HG03060 (cell line): Measurements from ENCODE around the gene MYRIP.
"Not testable (repeated sequence)": the region's sequence is repeated elsewhere in the genome, so short reads cannot be mapped to it uniquely, and the experiment has no call there.

Source experiments
- ATAC-seq: cut with Tn5 transposase; IDR thresholded peaks from one replicate; pipeline ENCODE4 v1.9.1; 2021; ENCODE audit warnings: low read depth, moderate number of reproducible peaks; ENCODE audit not compliant: unreplicated experiment

Gene MYRIP

GRCh38 chr3:40109641-40110490 is 300.5 kb downstream of the MYRIP start:
- ATAC-seq, result no peak

GRCh38 chr3:40116478-40117177 is 307.2 kb downstream of the MYRIP start:
- ATAC-seq, result no peak

DNA sequence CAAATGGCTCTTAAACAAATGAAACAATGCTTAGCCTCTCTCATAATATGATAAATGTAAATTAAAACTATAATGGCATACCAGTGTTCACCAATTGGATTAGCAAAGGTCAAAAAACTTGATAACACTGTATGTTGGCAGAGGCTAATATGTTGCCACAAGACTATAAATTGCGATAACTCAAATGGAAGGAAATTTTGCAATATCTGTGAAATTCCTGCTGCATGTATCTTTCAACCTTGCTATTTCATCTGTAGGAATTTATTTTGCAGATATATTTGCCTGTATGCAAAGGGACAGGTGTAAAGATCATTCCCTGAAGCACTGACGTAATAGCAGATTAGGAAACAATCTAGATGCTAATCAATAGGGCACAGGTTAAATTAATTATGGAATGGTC is 308.7 kb downstream of the MYRIP start:
- ATAC-seq, result no peak

DNA sequence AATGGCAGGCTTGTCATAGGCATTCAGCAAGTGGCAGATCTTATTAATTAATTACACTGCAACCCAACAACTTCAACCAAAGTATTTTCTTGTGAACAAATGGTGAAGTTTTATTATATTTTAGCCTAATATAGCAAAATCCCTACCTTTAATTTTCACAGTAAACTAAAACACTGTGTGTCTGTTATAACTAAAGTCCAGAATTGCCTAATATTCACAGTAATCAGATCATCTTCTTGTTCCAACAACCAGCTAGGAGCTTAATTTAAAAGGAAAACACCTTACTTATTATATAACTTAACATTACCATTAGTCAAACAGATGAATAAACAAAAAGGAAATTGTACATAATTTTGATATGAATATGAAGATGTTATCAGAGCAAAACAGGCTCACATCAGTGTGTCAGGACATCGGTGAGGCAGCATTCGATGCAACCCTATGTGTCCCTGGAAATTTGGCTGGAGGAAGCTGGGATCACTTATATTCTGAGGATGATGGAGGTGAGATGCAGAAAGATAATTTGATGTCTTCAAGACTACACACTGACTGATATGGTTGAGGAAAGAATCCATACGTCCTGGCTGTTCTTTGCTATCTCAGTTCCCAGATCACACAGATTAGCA is 310.8 kb downstream of the MYRIP start:
- no peak for ATAC-seq

DNA sequence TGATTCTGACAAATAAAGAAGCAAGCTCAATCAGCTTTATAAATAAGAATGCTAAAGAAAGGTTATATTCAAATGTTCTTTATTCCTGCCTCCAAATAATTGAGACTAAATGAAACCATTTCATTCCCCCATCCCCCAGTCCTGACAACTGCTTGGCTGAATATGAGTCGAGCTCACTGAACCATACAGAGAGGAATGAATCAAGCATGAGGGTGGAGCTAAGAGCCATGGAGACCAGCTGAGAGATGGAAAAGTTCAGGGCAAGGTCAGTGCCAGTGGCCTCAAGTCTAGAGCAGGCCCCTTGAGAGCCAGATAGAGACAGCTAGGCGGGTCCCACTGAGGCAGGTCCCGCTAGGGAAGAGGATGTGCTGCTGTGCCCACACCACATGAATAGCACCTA is 311.4 kb downstream of the MYRIP start:
- ATAC-seq, result no peak

DNA sequence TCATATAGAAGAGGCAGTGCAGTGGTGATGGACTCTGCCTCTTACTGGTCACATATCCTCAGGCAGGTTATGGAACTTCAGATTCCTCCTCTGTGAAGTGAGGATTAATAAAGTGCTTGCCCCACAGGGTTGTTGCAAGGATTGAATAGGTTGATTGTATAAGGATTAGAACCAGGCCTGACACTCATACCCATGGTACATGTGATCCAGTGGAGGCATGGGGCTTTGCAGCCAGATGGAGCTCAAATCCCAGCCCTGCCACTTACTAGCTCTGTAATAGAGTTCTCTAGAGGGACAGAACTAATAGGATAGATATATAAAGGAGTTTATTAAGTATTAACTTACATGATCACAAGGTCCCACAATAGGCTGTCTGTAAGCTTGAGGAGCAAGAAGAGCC is 315.5 kb downstream of the MYRIP start:
- no peak for ATAC-seq

DNA sequence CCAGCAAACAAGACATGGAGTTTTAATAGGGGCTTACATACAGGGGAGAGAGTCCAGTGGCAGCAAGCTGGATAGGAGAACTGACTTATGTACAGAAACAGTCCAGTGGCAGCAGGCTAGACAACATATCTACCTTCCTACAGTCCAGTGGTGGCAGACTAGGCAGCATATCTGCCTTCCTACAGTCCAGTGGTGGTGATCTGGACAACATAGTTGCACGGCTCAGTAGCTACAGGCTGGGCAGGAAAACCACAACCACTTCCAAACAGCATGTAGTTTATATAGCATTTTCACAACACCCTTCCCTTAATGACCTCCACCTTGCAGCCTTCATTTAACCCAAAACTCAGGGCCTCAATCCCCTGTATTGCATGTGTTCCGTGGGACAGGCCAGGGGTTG is 318.8 kb downstream of the MYRIP start:
- ATAC-seq, result no peak

- ATAC-seq, result no peak
These were observed 320.1 kb downstream of the MYRIP start for GRCh38 chr3:40129510-40129909.

- ATAC-seq, result no peak
These were observed 320.6 kb downstream of the MYRIP start for GRCh38 chr3:40129981-40130380.

DNA sequence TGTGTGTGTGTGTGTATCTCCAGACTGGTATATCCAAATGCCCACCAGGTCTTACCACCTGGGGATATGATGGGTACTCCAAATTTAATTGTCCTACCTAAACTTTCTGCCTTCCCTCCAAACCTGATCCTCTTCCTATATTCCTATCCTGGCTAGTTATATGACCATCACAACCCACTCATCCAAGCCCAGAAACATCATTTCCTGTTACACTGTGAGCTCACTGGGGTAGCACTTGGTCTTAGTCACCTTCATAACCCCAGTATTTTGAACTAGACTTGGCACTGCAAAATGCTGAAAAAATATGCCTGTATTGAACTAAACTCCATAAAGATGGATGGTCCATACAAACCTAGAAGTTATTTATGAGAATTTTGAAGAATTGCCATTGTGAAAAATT is 321.3 kb downstream of the MYRIP start:
- no peak for ATAC-seq

DNA sequence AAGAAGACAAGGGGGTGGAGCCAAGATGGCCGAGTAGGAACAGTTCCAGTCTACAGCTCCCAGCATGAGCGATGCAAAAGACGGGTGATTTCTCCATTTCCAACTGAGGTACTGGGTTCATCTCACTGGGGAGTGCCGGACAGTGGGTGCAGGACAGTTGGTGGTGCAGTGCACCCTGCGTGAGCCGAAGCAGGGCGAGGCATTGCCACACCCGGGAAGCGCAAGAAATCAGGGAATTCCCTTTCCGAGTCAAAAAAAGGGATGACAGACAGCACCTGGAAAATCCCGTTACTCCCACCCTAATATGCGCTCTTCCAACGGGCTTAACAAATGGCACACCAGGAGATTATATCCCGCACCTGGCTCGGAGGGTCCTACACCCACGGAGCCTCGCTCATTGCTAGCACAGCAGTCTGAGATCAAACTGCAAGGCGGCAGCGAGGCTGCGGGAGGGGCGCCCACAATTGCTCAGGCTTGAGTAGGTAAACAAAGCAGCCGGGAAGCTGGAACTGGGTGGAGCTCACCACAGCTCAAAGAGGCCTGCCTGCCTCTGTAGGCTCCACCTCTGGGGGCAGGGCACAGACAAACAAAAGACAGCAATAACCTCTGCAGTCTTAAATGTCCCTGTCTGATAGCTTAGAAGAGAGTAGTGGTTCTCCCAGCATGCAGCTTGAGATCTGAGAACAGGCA is 324.6 kb downstream of the MYRIP start:
- not testable (repeated sequence) for ATAC-seq

DNA sequence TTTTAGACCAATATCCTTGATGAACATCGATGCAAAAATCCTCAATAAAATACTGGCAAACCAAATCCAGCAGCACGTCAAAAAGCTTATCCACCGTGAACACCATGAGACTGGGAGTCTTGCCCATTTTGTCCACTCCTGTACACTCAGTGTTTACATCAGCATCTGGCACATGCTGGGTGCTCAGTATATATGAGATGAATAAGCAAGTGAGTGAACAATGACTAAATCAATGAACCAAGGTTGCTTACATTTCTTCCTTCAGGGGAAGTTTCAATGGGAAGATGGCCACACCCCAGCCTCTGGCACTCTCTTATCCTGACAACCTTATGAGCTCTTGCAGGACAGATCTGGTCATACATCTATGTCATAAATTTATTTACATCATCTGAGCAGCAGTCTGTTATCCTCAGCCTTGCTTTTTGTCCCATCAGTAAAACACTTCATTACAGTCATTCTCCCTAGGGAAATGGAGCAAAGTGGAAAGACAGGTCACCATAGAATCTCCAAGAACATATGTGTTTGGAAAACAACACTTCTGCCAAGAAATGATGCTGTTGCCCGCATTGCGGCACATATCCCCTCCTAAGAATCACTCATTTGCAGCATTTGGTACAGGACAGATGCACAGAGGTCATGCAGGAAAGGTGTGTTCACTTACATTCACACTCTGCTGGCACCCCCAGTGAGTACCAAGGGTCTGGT is 328.3 kb downstream of the MYRIP start:
- no peak for ATAC-seq

- no peak for ATAC-seq
These were observed 334.1 kb downstream of the MYRIP start for GRCh38 chr3:40143283-40144090.

GRCh38 chr3:40148827-40149226 is 339.4 kb downstream of the MYRIP start:
- ATAC-seq, result no peak

DNA sequence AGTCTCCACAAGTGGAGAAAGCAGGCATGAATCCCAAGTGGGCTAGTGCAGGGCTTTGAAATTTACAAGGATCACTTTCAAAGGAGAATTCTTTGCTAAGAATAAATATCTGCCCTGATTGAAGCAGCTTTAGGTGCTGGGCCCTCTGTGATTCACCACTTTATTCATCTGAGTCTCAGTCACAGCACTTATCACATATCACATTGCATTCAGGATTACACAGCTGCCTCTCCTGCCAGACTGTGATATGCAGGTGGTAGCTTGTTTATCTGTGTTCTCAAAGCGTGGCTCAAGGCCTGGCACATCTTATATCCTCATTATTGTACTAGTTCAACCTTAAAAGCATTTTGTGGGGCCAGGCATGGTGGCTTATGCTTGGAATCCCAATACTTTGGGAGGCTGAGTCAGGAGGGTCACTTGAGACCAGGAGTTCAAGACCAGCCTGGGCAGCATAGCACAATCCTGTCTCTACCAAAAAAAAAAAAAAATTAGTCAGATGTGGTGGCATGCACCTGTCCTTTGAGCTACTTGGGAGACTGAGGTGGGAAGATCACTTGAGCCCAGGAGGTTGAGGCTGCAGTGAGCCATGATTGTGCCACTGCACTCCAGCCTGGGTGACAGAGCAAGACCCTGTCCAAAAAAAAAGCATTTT is 343.2 kb downstream of the MYRIP start:
- no peak for ATAC-seq

DNA sequence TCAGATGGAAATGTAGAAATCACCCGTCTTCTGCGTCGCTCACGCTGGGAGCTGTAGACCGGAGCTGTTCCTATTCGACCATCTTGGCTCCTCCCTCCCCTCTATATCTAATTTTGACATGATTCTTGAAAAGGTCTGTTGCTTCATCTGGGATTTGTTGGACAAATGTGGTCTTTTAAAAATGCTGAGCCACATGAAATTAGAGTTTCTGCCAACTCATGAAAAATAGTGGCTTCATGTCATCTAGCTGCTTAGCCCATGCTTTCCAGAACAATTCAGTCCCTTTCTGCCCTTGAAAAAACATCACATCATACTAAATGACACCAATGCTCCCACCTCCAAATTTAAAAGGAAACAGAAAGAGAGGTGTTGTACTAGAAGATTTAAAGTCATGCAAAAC is 351.5 kb downstream of the MYRIP start:
- ATAC-seq, result no peak

- no peak for ATAC-seq
These were observed 353.2 kb downstream of the MYRIP start for GRCh38 chr3:40162616-40163015.

- ATAC-seq, result no peak
These were observed 357.6 kb downstream of the MYRIP start for GRCh38 chr3:40166997-40167396.

GRCh38 chr3:40167958-40168357 is 358.5 kb downstream of the MYRIP start:
- ATAC-seq, result no peak
